H1 (cell line): Measurements from ENCODE around the gene TCF7. TPM values are rescaled to one million over a fixed set of nuclear protein-coding genes. Genes with fewer than 3 reads are reported as not detected.

ENCODE experiments used
- BCL11A ChIP-seq, 2 experiments: IDR thresholded peaks; one replicate each; pipeline ENCODE4 v1.6.1; 2011; ENCODE audit warnings: low read depth in 2 of 2, low read length in 2 of 2, mild to moderate bottlenecking in 2 of 2
- RNF2 ChIP-seq: fragments of 200-900, 300-1000 bp; sonication (generic); IDR thresholded peaks from 2 replicates; pipeline ENCODE4 v1.7.1; 2016; ENCODE audit warnings: borderline replicate concordance, low read depth, mild to moderate bottlenecking, antibody characterized with exemption, low read length; ENCODE audit not compliant: poor library complexity, severe bottlenecking; ENCODE audit errors: missing control alignments
- SUZ12 ChIP-seq: fragments of 200-600 bp; sonication (generic); IDR thresholded peaks from 2 replicates; pipeline ENCODE4 v1.6.1; 2012; ENCODE audit warnings: mild to moderate bottlenecking, inconsistent platforms, low read length, moderate library complexity, mixed read lengths
- TAF1 ChIP-seq: IDR thresholded peaks from 2 replicates; pipeline ENCODE4 v1.6.1; 2011; ENCODE audit warnings: mild to moderate bottlenecking, low read depth, low read length
- polyA plus RNA-seq, 7 experiments: library from polyadenylated mRNA; depleted of rRNA in 3 of 7; stranded (reverse) in 5 of 7; unstranded in 2 of 7; fragments of >200 nt in 5 of 7; fragments of 200-250 nt in 2 of 7; gene quantifications; 1 replicate in 5 of 7; 2 replicates in 1 of 7; 4 replicates in 1 of 7; pipeline versions ENCODE4 v1.2.1 to v1.2.3, GENCODE V29; 2011 to 2013; ENCODE audit warnings: missing spikeins in 2 of 7, mixed read lengths in 2 of 7
- total RNA-seq: library from RNA; stranded (reverse); fragmentation: NEBNext Ultra II Directional; extraction: Animal tissue kit (Norgen Biotek cat#: 25700); gene quantifications from 2 replicates; pipeline ENCODE4 v1.2.1, GENCODE V29; 2021
- TF ChIP-seq, protein P1 (sequence below): IDR thresholded peaks from 2 replicates; pipeline ENCODE4 v1.6.1; 2012; ENCODE audit warnings: inconsistent platforms

Gene TCF7
- total and polyA plus RNA-seq, 2 of the 8 experiments (the other 6 are each of a cell fraction or from before 2014, with no cell fraction given), result 4.7 to 8.5 TPM

DNA sequence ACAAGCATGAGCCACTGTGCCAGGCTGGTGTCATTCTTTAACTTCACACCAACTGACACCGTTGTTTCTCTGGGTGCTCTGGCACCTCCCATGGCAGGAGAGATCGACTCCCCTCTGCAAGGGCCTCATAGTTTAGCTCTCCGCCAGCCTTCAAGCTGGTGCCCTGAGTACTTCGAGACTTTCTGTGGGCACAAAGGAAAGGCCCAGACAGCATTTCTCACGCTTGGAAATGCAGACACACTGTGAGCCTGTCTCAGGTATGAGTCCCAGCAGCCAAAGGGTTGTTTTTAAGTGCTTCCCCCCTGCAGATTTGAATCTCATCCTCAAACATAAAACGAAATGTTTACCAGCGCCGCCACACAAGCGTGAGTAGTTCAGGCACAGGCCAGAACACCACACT lies 11.1 kb upstream of the TCF7 start (continued):
- TF ChIP-seq, protein P1, sequence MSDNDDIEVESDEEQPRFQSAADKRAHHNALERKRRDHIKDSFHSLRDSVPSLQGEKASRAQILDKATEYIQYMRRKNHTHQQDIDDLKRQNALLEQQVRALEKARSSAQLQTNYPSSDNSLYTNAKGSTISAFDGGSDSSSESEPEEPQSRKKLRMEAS, result no peak
- TF ChIP-seq BCL11A (IDR thresholded peaks at IDR 0.05; ENCODE audit: low read depth in 2 of 2, low read length in 2 of 2) (no peak), SUZ12 (no peak), RNF2 (no peak), TAF1 (no peak)
